Measurements from ENCODE around the gene USP4.

The USP4 gene

DNA sequence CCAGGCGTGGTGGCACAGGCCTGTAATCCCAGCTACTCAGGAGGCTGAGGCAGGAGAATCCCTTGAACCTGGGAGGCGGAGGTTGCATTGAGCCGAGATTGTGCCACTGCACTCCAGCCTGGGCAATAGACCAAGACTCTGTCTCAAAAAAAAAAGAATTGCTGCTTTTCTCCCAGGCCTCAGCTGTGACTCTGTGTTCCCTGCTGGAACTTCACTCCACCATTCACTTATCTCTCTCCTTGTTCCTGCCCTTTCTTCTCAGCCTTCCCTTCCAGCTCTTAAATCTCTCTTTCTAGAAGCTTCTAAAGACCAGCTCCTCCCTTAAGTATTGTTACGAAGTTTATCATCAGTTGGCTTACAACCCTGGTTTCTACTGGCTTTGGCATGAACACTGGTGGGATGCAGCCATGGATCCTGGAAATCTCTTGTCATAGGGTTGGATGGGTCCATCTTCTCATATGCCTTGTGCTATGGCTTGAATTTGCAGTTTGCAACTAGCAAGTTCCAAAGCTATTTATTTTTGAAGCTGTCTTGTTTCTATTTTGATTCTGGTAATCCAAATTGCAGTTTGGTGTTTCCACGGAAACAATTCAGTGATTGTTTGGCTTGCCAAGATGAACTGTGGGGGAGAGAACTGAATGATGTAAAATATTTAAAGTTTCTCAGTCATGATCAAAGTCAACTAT lies 73.3 kb downstream of the USP4 start:
- Mint-ChIP-seq H3K36me3 (ENCODE audit: low read depth) (peaks cover 11% of the 10 kb centered on the region), H3K9me3 (no peaks in the 10 kb centered on the region), H3K4me1 (peaks cover 10% of the 10 kb centered on the region), H3K4me3 (no peak overlapping the region), H3K27me3 (ENCODE audit: low read depth) (no peaks in the 10 kb centered on the region), H3K27ac (peak overlapping the region; percentile 20 to 85 (median 79))
- TF ChIP-seq, protein P1, sequence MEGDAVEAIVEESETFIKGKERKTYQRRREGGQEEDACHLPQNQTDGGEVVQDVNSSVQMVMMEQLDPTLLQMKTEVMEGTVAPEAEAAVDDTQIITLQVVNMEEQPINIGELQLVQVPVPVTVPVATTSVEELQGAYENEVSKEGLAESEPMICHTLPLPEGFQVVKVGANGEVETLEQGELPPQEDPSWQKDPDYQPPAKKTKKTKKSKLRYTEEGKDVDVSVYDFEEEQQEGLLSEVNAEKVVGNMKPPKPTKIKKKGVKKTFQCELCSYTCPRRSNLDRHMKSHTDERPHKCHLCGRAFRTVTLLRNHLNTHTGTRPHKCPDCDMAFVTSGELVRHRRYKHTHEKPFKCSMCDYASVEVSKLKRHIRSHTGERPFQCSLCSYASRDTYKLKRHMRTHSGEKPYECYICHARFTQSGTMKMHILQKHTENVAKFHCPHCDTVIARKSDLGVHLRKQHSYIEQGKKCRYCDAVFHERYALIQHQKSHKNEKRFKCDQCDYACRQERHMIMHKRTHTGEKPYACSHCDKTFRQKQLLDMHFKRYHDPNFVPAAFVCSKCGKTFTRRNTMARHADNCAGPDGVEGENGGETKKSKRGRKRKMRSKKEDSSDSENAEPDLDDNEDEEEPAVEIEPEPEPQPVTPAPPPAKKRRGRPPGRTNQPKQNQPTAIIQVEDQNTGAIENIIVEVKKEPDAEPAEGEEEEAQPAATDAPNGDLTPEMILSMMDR (IDR thresholded peaks at IDR 0.05; ENCODE audit: unreplicated experiment in 3 of 3): no peak

DNA sequence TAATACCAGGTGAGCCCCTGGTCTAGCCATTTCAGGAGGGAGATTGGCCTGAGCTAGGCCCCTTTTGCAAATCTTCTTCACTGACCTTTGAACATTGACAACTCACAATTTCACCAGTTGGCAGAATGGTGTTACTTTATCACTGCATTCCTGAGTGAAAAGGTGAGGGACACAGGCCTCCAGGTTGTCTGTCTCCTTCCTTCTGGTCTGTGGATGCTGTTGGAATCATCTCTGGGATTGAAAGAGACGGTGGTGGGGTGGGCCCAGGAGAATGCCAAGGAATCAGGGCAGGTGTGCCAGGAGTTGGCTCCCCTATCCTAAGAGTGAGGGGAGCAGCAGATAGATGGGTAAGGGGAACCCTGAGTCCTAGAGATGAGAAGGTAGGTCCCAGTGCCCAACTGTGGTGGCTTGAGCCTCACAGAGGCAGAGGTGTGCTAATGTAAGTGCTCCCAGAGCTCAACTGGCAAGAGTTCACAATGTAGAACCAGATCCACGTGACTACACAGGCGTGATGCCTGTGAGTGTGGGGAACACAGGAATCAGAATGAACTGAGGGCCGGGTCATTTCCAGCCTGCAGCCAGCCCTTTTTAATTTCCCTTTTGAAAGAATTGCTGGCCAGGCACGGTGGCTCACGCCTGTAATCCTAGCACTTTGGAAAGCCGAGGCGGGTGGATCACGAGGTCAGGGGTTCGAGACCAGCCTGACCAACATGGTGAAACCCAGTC lies 74.0 kb downstream of the USP4 start:
- Mint-ChIP-seq H3K27me3 (ENCODE audit: low read depth) (no peaks in the 10 kb centered on the region), H3K9me3 (no peaks in the 10 kb centered on the region), H3K27ac (peak overlapping the region in 1 of 3 experiments; percentile 85), H3K4me1 (peaks cover 13% of the 10 kb centered on the region), H3K36me3 (ENCODE audit: low read depth) (peaks cover 11% of the 10 kb centered on the region), H3K4me3 (no peak overlapping the region)
- TF ChIP-seq, protein P1 (IDR thresholded peaks at IDR 0.05; ENCODE audit: unreplicated experiment in 3 of 3): no peak

DNA sequence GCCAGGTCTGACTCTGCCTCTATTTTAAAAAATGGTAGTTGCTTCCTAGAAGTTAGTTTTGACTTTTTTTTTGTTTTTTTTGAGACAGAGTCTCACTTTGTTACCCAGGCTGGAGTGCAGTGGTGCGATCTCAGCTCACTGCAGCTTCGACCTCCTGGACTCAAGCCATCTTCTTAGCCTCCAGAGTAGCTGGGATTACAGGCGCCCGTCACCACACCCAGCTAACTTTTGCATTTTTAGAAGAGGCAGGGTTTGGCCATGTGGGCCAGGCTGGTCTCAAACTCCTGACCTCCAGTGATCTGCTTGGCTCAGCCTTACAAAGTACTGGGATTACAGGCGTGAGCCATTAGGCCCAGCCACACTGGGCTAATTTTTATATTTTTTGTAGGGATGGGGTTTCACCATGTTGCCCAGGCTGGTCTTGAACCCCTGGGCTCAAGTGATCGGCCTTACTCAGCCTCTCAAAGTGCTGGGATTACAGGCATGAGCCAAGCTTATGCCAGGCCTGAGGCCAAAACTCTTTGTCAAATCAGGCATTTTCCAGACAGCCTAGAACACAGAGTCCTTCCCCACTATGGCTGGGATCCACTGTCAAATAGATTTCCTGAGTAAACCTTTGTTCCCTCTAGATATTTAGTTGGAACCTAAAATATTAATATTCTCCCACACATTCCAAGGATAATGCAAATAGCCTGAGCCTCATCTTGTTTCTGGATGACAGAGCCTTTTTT lies 76.5 kb downstream of the USP4 start:
- no peaks in the 10 kb centered on the region for H3K9me3 Mint-ChIP-seq
- no peak overlapping the region for H3K4me3 Mint-ChIP-seq
- H3K27ac Mint-ChIP-seq: no peak overlapping the region
- TF ChIP-seq, protein P1 (IDR thresholded peaks at IDR 0.05; ENCODE audit: unreplicated experiment in 3 of 3): no peak
- peaks cover 17% of the 10 kb centered on the region for H3K4me1 Mint-ChIP-seq
- peaks cover 6% of the 10 kb centered on the region for H3K36me3 Mint-ChIP-seq (ENCODE audit: low read depth)
- no peaks in the 10 kb centered on the region for H3K27me3 Mint-ChIP-seq (ENCODE audit: low read depth)

DNA sequence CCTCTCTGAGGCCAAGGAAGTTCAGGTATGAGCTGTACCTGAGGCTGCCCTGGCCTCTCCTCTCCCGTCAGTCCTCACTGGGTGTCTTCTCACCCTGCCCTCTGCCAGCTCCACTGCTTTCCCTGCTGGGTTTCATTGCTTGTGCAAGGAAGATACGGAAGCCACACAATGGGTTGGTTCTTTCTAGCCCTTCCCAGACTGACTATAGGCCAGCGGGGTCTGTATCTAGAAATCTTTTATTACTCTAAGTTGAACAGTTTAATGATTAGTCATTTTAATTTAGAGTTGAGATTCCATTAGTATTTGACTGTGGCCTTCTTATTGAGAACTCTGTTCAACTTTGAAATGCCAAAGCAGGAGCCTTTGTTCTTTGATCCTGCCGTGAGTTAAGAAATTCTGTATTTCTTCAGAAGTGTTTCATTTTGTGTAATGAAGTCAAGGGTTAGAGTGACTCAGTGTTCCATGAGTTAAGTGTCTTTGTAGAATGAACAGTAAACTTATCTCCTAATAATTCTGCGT lies 79.0 kb downstream of the USP4 start:
- TF ChIP-seq, protein P1 (IDR thresholded peaks at IDR 0.05; ENCODE audit: unreplicated experiment in 3 of 3): no peak
- no peaks in the 10 kb centered on the region for H3K27me3 Mint-ChIP-seq (ENCODE audit: low read depth)
- H3K4me3 Mint-ChIP-seq: no peak overlapping the region

DNA sequence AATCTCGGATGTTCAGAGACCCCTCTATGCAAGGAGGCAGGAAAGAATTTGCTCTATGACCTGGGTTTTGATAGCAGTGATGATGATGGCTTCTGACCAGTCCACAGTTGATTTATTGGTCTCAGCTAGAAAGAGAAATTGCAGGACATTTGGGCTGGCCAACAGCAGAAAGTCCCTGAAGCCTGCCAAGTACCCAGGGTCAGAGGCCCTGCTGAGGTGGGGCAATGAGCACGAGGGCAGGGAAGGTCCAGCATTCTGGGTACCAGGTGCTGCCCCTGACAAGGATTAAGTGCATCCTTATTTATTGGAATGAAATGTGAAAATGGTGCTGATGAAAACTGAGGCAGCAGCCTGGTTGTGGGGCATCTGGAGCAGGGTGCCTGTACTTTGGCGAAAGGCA lies 82.7 kb downstream of the USP4 start:
- Mint-ChIP-seq H3K9me3 (no peaks in the 10 kb centered on the region), H3K36me3 (ENCODE audit: low read depth) (no peaks in the 10 kb centered on the region), H3K4me3 (no peak overlapping the region), H3K27me3 (ENCODE audit: low read depth) (peaks cover 4% of the 10 kb centered on the region), H3K4me1 (peaks cover 25% of the 10 kb centered on the region), H3K27ac (peak overlapping the region in 2 of 3 experiments; percentile 39 to 76)
- TF ChIP-seq, protein P1 (IDR thresholded peaks at IDR 0.05; ENCODE audit: unreplicated experiment in 3 of 3): no peak

More for the DNA sequence above, 79.0 kb downstream of the USP4 start:
- peaks cover 3% of the 10 kb centered on the region for H3K36me3 Mint-ChIP-seq (ENCODE audit: low read depth)
- peaks cover 20% of the 10 kb centered on the region for H3K4me1 Mint-ChIP-seq
- H3K27ac Mint-ChIP-seq: peak overlapping the region; percentile 84 to 99 (median 97)
- no peaks in the 10 kb centered on the region for H3K9me3 Mint-ChIP-seq
